Testis (tissue), 3 donors: Measurements from ENCODE around the gene NEURL4. TPM values are rescaled to one million over a fixed set of nuclear protein-coding genes. Genes with fewer than 3 reads are reported as not detected.
A peak's percentile ranks its signal among the peaks of the same experiment; 100 is the strongest.

Source experiments
- DNase-seq: peaks from one replicate; pipeline ENCODE4 v3.0.0-alpha.2; 2019
- H3K27ac ChIP-seq, 2 donors: fragments of 200-600 bp; sonication (generic); one replicate each; pipeline ENCODE4 v1.5.1; 2019
- H3K27me3 ChIP-seq: fragments of 200-600 bp; sonication (generic); one replicate; pipeline ENCODE4 v1.5.1; 2019
- H3K36me3 ChIP-seq: fragments of 200-600 bp; sonication (generic); one replicate; pipeline ENCODE4 v1.5.1; 2017; ENCODE audit warnings: low read depth; ENCODE audit errors: missing control alignments
- H3K4me1 ChIP-seq: fragments of 200-600 bp; sonication (generic); one replicate; pipeline ENCODE4 v1.5.1; 2019
- H3K4me3 ChIP-seq, 2 donors: fragments of 200-600 bp; sonication (generic); one replicate each; pipeline ENCODE4 v1.5.1; 2017 to 2019
- H3K9me3 ChIP-seq: fragments of 200-600 bp; sonication (generic); one replicate; pipeline ENCODE4 v1.5.1; 2017
- CTCF ChIP-seq, 3 experiments: fragments of 450-650 bp in 2 of 3; fragments of 200-600 bp in 1 of 3; sonication (generic) in 1 of 3; IDR thresholded peaks; one replicate each; pipeline ENCODE4 v1.5.1; 2016 to 2019; ENCODE audit warnings: antibody characterized with exemption in 3 of 3, mild to moderate bottlenecking in 2 of 3, moderate library complexity in 1 of 3
- POLR2A ChIP-seq: fragments of 450-650 bp; IDR thresholded peaks from one replicate; pipeline ENCODE4 v1.6.1; 2017; ENCODE audit warnings: antibody characterized with exemption, mild to moderate bottlenecking, moderate library complexity
- WGBS, 2 donors: methylation state at CpG; one replicate each; pipeline ENCODE4 v1.1.5; 2018; 5-methylcytosine and 5-hydroxymethylcytosine counted together
- intact Hi-C: fragments of 100-400 bp; cut with DNase I; formaldehyde crosslinking; loops from one replicate; pipeline ENCODE4 v1.15.1; 2023; ENCODE audit warnings: low total_unique reads
- polyA plus RNA-seq: library from polyadenylated mRNA; stranded (reverse); fragments of 350-450 nt; fragmentation: Illumina TruSeq; extraction: RNeasy Lipid Tissue Mini Kit (QIAGEN cat#74804); gene quantifications from one replicate; pipeline ENCODE4 v1.2.3, GENCODE V29; 2014; ENCODE audit warnings: low read depth, low replicate concordance; ENCODE audit not compliant: insufficient read depth
- total RNA-seq, 2 donors: library from RNA; depleted of rRNA; stranded (reverse); fragments of >200 nt; gene quantifications; one replicate each; pipeline ENCODE4 v1.2.3, GENCODE V29; 2016

The NEURL4 gene
- total and polyA plus RNA-seq, 3 donors from 2014 or later: 34.5 to 50.6 (median 38.3) TPM

DNA sequence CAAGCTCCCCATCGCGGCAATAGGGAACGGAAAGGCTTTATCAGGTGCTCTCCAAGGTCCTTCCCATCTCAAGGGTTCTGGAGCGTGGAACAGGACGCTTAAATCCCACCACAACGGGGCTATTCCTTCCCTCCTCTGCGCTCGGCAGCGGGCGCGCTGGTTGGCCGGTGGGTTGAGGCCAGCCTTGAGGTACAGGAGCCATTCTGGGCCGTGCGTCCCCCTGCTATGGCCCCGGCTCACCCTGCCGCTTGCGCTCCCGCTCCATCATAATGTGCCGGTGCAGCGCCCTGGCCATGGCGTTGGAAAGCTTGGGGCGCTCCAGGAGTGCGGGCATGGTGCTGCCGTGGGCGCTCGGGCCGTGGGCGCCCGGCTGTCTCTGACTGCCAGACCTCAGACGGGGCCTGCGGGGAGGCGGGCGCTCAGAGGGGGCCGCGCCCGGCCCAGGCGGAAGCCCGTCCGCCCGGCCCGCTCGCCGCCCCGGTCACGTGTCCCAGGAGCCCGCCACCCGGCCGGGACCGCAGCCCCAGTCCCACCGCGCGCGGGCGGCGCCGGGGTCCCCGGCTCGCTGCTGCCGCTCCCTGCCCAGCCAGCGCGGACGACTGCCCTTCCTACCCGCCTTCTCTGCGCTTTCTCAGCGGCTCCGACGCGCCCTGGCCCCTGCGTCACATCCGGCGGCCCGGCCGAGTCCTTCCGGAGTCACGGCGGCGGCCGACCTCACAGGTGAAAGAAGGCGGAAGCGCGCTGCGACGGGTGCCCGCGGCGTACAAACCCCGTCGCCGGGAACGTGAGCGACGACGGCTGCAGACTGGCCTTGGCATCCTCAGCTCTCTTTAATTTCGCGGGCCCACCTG is 14.2 kb downstream of the NEURL4 start, which contains the start of gene GPS2:
TSS of gene GPS2 (minus strand) at position 642 of the 851 bp plus-strand sequence. CDS start at position 334, 308 bp downstream.
- intact Hi-C loops: no loop called here
- DNase-seq: peak; percentile 96
- Histone ChIP-seq H3K4me3 (peak within 1 kb of the TSS; percentile 84 to 86), H3K4me1 (no peaks in the 10 kb centered on the region), H3K9me3 (no peaks in the 10 kb centered on the region), H3K27ac (peak within 1 kb of the TSS; percentile 75 to 94), H3K27me3 (no peaks in the 10 kb centered on the region), H3K36me3 (no peaks in the 10 kb centered on the region)
- WGBS, 2 donors: 0% methylated on average over 6 to 72 of the region's 95 CpGs
- TF ChIP-seq CTCF (IDR thresholded peaks at IDR 0.05) (no peak), POLR2A (peak; percentile 6)

DNA sequence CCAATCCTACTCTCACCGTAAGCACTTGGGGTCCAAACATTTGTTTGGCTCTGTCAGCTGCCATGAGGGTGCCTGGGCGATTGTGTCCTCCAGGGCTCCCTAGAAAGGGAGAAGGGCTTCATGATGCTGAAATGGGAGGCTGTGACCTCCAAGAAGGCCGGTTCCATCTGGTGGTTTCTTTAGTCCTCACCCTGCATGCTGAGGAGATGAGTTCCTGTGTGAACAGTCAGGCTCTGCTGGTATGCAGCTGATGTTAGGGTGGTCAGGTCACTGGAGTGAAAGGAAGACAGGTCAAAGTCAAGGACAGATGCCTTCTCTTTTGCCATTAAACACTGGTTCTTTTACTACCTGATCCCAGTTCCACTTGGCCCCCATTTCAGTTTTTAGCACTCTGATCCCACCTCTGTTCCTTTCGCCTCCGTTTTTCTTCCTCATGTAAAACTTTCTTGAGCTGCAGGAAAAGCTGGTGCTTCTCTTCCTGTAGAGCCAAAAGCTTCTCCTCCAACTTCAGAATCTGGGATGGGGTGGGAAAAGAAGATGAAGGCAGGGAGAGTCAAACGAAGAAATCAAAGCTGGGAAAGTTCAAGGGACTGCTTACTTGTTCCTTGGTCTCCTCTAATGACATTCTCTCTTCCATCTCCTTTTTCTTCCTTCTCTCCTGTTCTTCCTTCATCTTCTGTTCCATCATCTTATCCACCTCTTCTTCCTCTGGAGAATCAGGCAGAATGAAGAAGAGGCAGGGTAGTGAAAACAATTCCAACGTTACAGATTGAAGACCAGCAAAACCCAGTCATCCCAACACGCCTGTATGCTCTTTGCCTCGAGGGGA is 15.0 kb downstream of the NEURL4 start:
- Histone ChIP-seq H3K9me3 (no peaks in the 10 kb centered on the region), H3K36me3 (no peaks in the 10 kb centered on the region), H3K4me3 (peak overlapping the region; percentile 84 to 86), H3K27me3 (no peaks in the 10 kb centered on the region), H3K27ac (peak overlapping the region in 1 of 2 donors; percentile 94), H3K4me1 (peaks cover 6% of the 10 kb centered on the region)
- no peak for TF ChIP-seq POLR2A
- no peak for TF ChIP-seq CTCF (IDR thresholded peaks at IDR 0.05)
- 33 to 40% methylated on average over 8 to 9 of the region's 9 CpGs for WGBS, 2 donors
- no peak for DNase-seq
- intact Hi-C loops: no loop called here

DNA sequence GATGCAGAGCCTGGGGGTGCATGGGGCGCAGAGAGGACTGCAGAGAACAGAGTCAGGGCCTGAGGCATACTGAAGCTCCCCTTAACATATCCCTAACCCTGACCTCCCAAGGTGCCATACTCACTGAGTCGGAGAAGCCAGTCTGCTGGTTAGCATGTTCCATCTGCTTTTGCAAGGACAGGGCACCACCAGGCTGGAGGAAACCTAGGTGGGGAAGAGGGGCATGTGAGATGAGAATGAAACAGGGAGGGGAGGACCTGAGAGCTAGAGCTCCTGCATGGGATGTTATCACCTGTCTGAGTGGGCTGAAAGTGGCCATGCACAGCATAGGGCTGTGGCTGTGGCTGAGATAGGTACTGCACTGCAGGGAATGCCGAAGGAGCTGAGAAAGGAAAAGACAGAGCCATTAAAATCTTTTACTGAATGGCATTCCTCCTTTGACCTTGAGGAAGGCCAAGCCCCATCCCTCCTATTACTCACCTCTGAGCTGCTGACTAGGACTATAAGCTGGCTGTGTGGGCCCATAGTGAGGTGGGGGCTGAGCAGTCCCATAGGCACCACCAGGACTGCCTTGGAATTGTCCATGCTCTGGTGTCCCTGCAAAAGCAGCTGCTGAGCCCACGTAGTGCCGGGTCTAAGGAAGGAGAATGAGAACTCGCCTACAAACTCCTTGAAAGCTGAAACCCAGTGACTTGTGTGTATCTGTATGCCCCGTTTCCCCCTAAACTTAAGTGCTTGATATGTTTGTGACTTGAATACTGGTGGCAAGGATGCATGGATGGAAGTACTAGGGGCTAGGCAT is 15.8 kb downstream of the NEURL4 start:
- Histone ChIP-seq H3K36me3 (no peaks in the 10 kb centered on the region), H3K4me1 (peaks cover 11% of the 10 kb centered on the region), H3K9me3 (no peaks in the 10 kb centered on the region), H3K27me3 (no peaks in the 10 kb centered on the region), H3K27ac (no peak overlapping the region), H3K4me3 (no peak overlapping the region)
- 79 to 87% methylated on average over 6 to 7 of the region's 7 CpGs for WGBS, 2 donors
- TF ChIP-seq POLR2A: no peak
- intact Hi-C loops: no loop called here
- DNase-seq: no peak

GRCh38 chr17:7312432-7313087 is 16.6 kb downstream of the NEURL4 start:
- intact Hi-C loops: no loop called here
- Histone ChIP-seq H3K27me3 (no peaks in the 10 kb centered on the region), H3K27ac (no peak overlapping the region), H3K4me3 (no peak overlapping the region), H3K9me3 (no peaks in the 10 kb centered on the region), H3K4me1 (peaks cover 11% of the 10 kb centered on the region), H3K36me3 (no peaks in the 10 kb centered on the region)
- 70 to 74% methylated on average over 7 of the region's 7 CpGs for WGBS, 2 donors
- no peak for DNase-seq
- TF ChIP-seq POLR2A (no peak), CTCF (IDR thresholded peaks at IDR 0.05) (no peak)
